GM23338 (cell line): ENCODE measurements around the gene ATAD2B. TPM values are rescaled to one million over a fixed set of nuclear protein-coding genes. Genes with fewer than 3 reads are reported as not detected.

Source experiments
- ATAC-seq: fragments of 200-7000 bp; cut with Tn5 transposase; 3 replicates; pipeline ENCODE4 v1.9.1; 2020
- DNase-seq: peaks from one replicate; pipeline ENCODE4 v3.0.0-alpha.2; 2015; ENCODE audit warnings: low spot score
- H2AFZ ChIP-seq: fragments of 200-600 bp; sonication (generic); 2 replicates; pipeline ENCODE4 v1.8.0; 2016; ENCODE audit warnings: antibody characterized with exemption, mild to moderate bottlenecking, moderate library complexity
- H3F3A ChIP-seq: fragments of 200-600 bp; sonication (generic); replicated peaks from 2 replicates; pipeline ENCODE4 v1.8.0; 2017; ENCODE audit warnings: antibody characterized with exemption, mixed run types, low read depth
- H3K27ac ChIP-seq: fragments of 200-600 bp; sonication (generic); 2 replicates; pipeline ENCODE4 v1.6.1; 2016; ENCODE audit warnings: low read depth
- H3K27me3 ChIP-seq: fragments of 200-600 bp; sonication (generic); 2 replicates; pipeline ENCODE4 v1.8.0; 2016; ENCODE audit warnings: mild to moderate bottlenecking, mixed run types, moderate library complexity; ENCODE audit not compliant: insufficient read depth
- H3K36me3 ChIP-seq: fragments of 200-600 bp; sonication (generic); 2 replicates; pipeline ENCODE4 v1.8.0; 2016; ENCODE audit warnings: mild to moderate bottlenecking; ENCODE audit not compliant: insufficient read depth
- H3K4me1 ChIP-seq: fragments of 200-600 bp; sonication (generic); 2 replicates; pipeline ENCODE4 v1.8.0; 2016; ENCODE audit warnings: mild to moderate bottlenecking, moderate library complexity; ENCODE audit not compliant: insufficient read depth
- H3K4me2 ChIP-seq: fragments of 200-600 bp; sonication (generic); 2 replicates; pipeline ENCODE4 v1.7.1; 2017; ENCODE audit warnings: mixed run types
- H3K4me3 ChIP-seq: fragments of 200-600 bp; sonication (generic); 2 replicates; pipeline ENCODE4 v1.6.1; 2016; ENCODE audit warnings: mixed run types
- H3K79me2 ChIP-seq: fragments of 200-600 bp; sonication (generic); replicated peaks from 2 replicates; pipeline ENCODE4 v1.8.0; 2017; ENCODE audit warnings: mild to moderate bottlenecking; ENCODE audit not compliant: insufficient read depth
- H3K9me2 ChIP-seq: fragments of 200-600 bp; sonication (generic); 2 replicates; pipeline ENCODE4 v1.8.0; 2017; ENCODE audit not compliant: insufficient read depth
- H4K20me1 ChIP-seq: fragments of 200-600 bp; sonication (generic); replicated peaks from 2 replicates; pipeline ENCODE4 v1.8.0; 2017; ENCODE audit warnings: mild to moderate bottlenecking; ENCODE audit not compliant: insufficient read depth
- H3K27ac Mint-ChIP-seq: 2 replicates; pipeline ENCODE4 v1.8.0; 2020; ENCODE audit warnings: inconsistent platforms, mild to moderate bottlenecking, moderate library complexity, mixed read lengths
- H3K27me3 Mint-ChIP-seq: 3 replicates; pipeline ENCODE4 v1.8.0; 2022; ENCODE audit warnings: low read depth, mild to moderate bottlenecking, moderate library complexity, mixed read lengths, inconsistent platforms; ENCODE audit not compliant: insufficient read depth, poor library complexity
- H3K36me3 Mint-ChIP-seq: 3 replicates; pipeline ENCODE4 v1.8.0; 2021; ENCODE audit warnings: low read depth, mild to moderate bottlenecking, inconsistent platforms, moderate library complexity, mixed read lengths
- H3K4me1 Mint-ChIP-seq: 3 replicates; pipeline ENCODE4 v1.8.0; 2020; ENCODE audit warnings: mild to moderate bottlenecking, inconsistent platforms, mixed read lengths
- H3K4me3 Mint-ChIP-seq: 3 replicates; pipeline ENCODE4 v1.8.0; 2021; ENCODE audit warnings: moderate library complexity, mild to moderate bottlenecking, inconsistent platforms, mixed read lengths
- H3K9me3 Mint-ChIP-seq: 3 replicates; pipeline ENCODE4 v1.8.0; 2020; ENCODE audit warnings: moderate library complexity, mild to moderate bottlenecking, inconsistent platforms, mixed read lengths
- ETS1 ChIP-seq: IDR thresholded peaks from 2 replicates; pipeline ENCODE4 v1.6.1; 2016; ENCODE audit warnings: antibody characterized with exemption
- EZH2 ChIP-seq: fragments of 200-600 bp; sonication (generic); IDR thresholded peaks from one replicate; pipeline ENCODE4 v1.8.0; 2017; ENCODE audit warnings: antibody characterized with exemption, mild to moderate bottlenecking, low read depth; ENCODE audit not compliant: unreplicated experiment
- JUNB ChIP-seq: IDR thresholded peaks from one replicate; pipeline ENCODE4 v1.6.1; 2016; ENCODE audit warnings: antibody characterized with exemption; ENCODE audit not compliant: unreplicated experiment
- NANOG ChIP-seq: IDR thresholded peaks from 2 replicates; pipeline ENCODE4 v1.6.1; 2016; ENCODE audit warnings: antibody characterized with exemption, borderline replicate concordance
- ZNF114 ChIP-seq: fragments of 250-450 bp; sonication (Bioruptor Pico); IDR thresholded peaks from 2 replicates; pipeline ENCODE4 v1.5.0; 2020; ENCODE audit warnings: mild to moderate bottlenecking, moderate library complexity
- ZNF331 ChIP-seq: fragments of 250-450 bp; sonication (Bioruptor Pico); IDR thresholded peaks from 2 replicates; pipeline ENCODE4 v1.5.0; 2020; ENCODE audit warnings: low read depth, mild to moderate bottlenecking, moderate library complexity
- ZNF462 ChIP-seq: fragments of 250-450 bp; sonication (Bioruptor Pico); IDR thresholded peaks from 2 replicates; pipeline ENCODE4 v1.5.0; 2020; ENCODE audit warnings: mild to moderate bottlenecking, moderate library complexity
- polyA plus RNA-seq: library from polyadenylated mRNA; unstranded; fragments of >200 nt; fragmentation: Nextera tagmentation; extraction: Ambion mirVana; gene quantifications from 2 replicates; pipeline ENCODE4 v1.2.1, GENCODE V29; 2016
- total RNA-seq: library from RNA; depleted of rRNA; stranded (reverse); fragments of >200 nt; shearing (Covaris generic); gene quantifications from 2 replicates; pipeline ENCODE4 v1.2.3, GENCODE V29; 2014

The ATAD2B gene
- total and polyA plus RNA-seq, 2 experiments from 2014 or later, result 12.4 to 19.3 TPM

GRCh38 chr2:23867449-23867848 lies 59.5 kb downstream of the ATAD2B start:
- H3K9me2 ChIP-seq, result no peaks in the 10 kb centered on the region
- H3K4me1 ChIP-seq, result peaks cover 12% of the 10 kb centered on the region; the same call in 1 of the 2 replicates
- Mint-ChIP-seq H3K27me3 (peaks cover 4% of the 10 kb centered on the region), H3K4me3 (no peak overlapping the region), H3K36me3 (peaks cover 24% of the 10 kb centered on the region; the same call in 2 of the 3 replicates), H3K27ac (no peak overlapping the region), H3K4me1 (peaks cover 14% of the 10 kb centered on the region), H3K9me3 (no peaks in the 10 kb centered on the region)
- H3K4me2 ChIP-seq, result no peak overlapping the region
- no peak overlapping the region for H2AFZ ChIP-seq
- no peak for ATAC-seq
- no peak for TF ChIP-seq ETS1
- no peaks in the 10 kb centered on the region for H3K36me3 ChIP-seq
- no peaks in the 10 kb centered on the region for H4K20me1 ChIP-seq
- DNase-seq, result no peak
- no peak overlapping the region for H3K4me3 ChIP-seq
- no peaks in the 10 kb centered on the region for H3K79me2 ChIP-seq
- no peaks in the 10 kb centered on the region for H3F3A ChIP-seq
- no peaks in the 10 kb centered on the region for H3K27me3 ChIP-seq
- no peak overlapping the region for H3K27ac ChIP-seq

GRCh38 chr2:23862716-23863426 lies 64.1 kb downstream of the ATAD2B start:
- Histone ChIP-seq H3K79me2 (no peaks in the 10 kb centered on the region), H3K27ac (peak overlapping the region; percentile 72), H3F3A (no peaks in the 10 kb centered on the region), H3K4me3 (peak overlapping the region; percentile 3; the same call in 1 of the 2 replicates), H4K20me1 (no peaks in the 10 kb centered on the region), H3K4me1 (peaks cover 13% of the 10 kb centered on the region; the same call in 1 of the 2 replicates), H3K36me3 (no peaks in the 10 kb centered on the region), H3K4me2 (peak overlapping the region; percentile 59), H3K27me3 (no peaks in the 10 kb centered on the region), H3K9me2 (no peaks in the 10 kb centered on the region), H2AFZ (no peak overlapping the region)
- TF ChIP-seq NANOG, result no peak
- TF ChIP-seq ZNF114 (CRISPR knock-in tag), result no peak
- TF ChIP-seq JUNB, result no peak
- no peaks in the 10 kb centered on the region for H3K9me3 Mint-ChIP-seq
- ATAC-seq (peak; percentile 77), DNase-seq (no peak)
- peaks cover 14% of the 10 kb centered on the region for H3K4me1 Mint-ChIP-seq
- peak overlapping the region; percentile 92 for H3K27ac Mint-ChIP-seq
- H3K36me3 Mint-ChIP-seq, result peaks cover 23% of the 10 kb centered on the region
- H3K27me3 Mint-ChIP-seq, result peaks cover 4% of the 10 kb centered on the region
- peak overlapping the region; percentile 27; the same call in 2 of the 3 replicates for H3K4me3 Mint-ChIP-seq

GRCh38 chr2:23861952-23862351 lies 65.0 kb downstream of the ATAD2B start:
- H3K4me2 ChIP-seq, result no peak overlapping the region
- TF ChIP-seq ZNF331 (CRISPR knock-in tag) (no peak), JUNB (no peak), EZH2 (no peak), ZNF462 (CRISPR knock-in tag) (no peak)

More at GRCh38 chr2:23861952-23862351, 65.0 kb downstream of the ATAD2B start:
- ATAC-seq (no peak), DNase-seq (no peak)
- Histone ChIP-seq H3K4me1 (peaks cover 13% of the 10 kb centered on the region; the same call in 1 of the 2 replicates), H3K4me3 (no peak overlapping the region), H3K27me3 (no peaks in the 10 kb centered on the region), H3F3A (no peaks in the 10 kb centered on the region), H4K20me1 (no peaks in the 10 kb centered on the region), H3K9me2 (no peaks in the 10 kb centered on the region), H3K36me3 (no peaks in the 10 kb centered on the region), H3K27ac (no peak overlapping the region), H2AFZ (no peak overlapping the region), H3K79me2 (no peaks in the 10 kb centered on the region)
- Mint-ChIP-seq H3K36me3 (peaks cover 20% of the 10 kb centered on the region), H3K4me3 (no peak overlapping the region), H3K9me3 (no peaks in the 10 kb centered on the region), H3K27ac (no peak overlapping the region), H3K4me1 (peaks cover 14% of the 10 kb centered on the region), H3K27me3 (peaks cover 2% of the 10 kb centered on the region)
